HEK293 (cell line): ENCODE measurements around the gene SEMA3G.

ENCODE experiments used
- CTCF ChIP-seq: fragments of 450-650 bp; formaldehyde crosslinking; IDR thresholded peaks from 2 replicates; pipeline ENCODE4 v1.5.1; 2016; ENCODE audit warnings: missing biosample characterization, missing genetic modification characterization
- SP3 ChIP-seq: fragments of 450-650 bp; formaldehyde crosslinking; IDR thresholded peaks from 2 replicates; pipeline ENCODE4 v1.5.1; 2016; ENCODE audit warnings: missing biosample characterization, missing genetic modification characterization
- ZNF274 ChIP-seq, 2 experiments: fragments of 200-500 bp in 1 of 2; fragments of 450-650 bp in 1 of 2; sonication (Bioruptor generic) in 1 of 2; formaldehyde crosslinking in 1 of 2; IDR thresholded peaks; 2 replicates each; pipeline versions ENCODE4 v1.5.1 to v1.6.1; 2014 to 2016; ENCODE audit warnings: borderline replicate concordance in 1 of 2, inconsistent platforms in 1 of 2, low read length in 1 of 2, missing biosample characterization in 1 of 2, missing genetic modification characterization in 1 of 2
- ZSCAN16 ChIP-seq: fragments of 450-650 bp; formaldehyde crosslinking; IDR thresholded peaks from 2 replicates; pipeline ENCODE4 v1.5.1; 2016; ENCODE audit warnings: missing biosample characterization, missing genetic modification characterization
- ZSCAN4 ChIP-seq: fragments of 450-650 bp; formaldehyde crosslinking; IDR thresholded peaks from 2 replicates; pipeline ENCODE4 v1.5.1; 2017; ENCODE audit warnings: missing biosample characterization, missing genetic modification characterization
- TF ChIP-seq, protein P1 (sequence below): fragments of 450-650 bp; formaldehyde crosslinking; IDR thresholded peaks from 2 replicates; pipeline ENCODE4 v1.5.1; 2016; ENCODE audit warnings: missing biosample characterization, missing genetic modification characterization
- TF ChIP-seq, protein P2 (sequence below): IDR thresholded peaks from 2 replicates; pipeline ENCODE4 v1.6.1; 2011; ENCODE audit warnings: mild to moderate bottlenecking, low read depth, low read length, borderline replicate concordance
- TF ChIP-seq, protein P3 (sequence below): fragments of 450-650 bp; formaldehyde crosslinking; IDR thresholded peaks from 2 replicates; pipeline ENCODE4 v1.5.1; 2016; ENCODE audit warnings: missing biosample characterization, missing genetic modification characterization

DNA sequence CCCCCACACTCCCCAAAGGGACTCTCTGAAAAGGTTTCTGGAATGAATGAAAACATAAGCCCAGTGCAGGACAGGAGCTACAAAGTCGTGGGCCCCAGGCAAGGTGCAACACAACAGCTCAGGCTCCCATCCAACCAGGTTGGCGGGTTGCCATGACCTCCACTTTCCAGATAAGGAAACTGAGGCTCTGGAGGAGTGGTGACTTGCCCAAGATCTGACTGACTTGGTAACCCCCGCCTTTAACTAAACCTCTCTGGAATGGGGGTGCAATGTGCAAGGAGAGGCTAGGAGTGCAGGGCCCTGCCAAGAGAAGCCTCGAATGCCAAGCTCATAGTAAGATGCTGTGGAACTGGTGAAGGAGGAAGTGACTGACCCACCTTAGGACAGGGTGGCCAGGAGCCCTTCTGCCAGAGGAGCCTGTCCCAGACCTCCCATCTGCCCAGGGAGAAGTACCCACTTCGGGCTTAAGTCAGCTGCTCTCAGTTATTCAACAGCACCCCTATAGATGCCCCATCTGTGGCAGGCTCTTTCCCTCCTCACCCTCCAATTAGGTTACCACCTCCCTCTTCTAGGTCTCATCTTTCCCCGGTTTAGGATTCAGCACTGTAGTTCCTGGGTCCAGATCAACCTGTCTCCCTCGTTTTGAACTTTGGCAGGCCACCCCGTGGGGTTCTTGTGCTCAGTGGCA, 9.5 kb upstream of the SEMA3G start:
- TF ChIP-seq, protein P1, sequence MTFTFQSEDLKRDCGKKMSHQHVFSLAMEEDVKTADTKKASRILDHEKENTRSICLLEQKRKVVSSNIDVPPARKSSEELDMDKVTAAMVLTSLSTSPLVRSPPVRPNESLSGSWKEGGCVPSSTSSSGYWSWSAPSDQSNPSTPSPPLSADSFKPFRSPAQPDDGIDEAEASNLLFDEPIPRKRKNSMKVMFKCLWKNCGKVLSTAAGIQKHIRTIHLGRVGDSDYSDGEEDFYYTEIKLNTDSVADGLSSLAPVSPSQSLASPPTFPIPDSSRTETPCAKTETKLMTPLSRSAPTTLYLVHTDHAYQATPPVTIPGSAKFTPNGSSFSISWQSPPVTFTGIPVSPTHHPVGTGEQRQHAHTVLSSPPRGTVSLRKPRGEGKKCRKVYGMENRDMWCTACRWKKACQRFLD (tag by site-specific recombination): no peak
- TF ChIP-seq SP3 (tag by site-specific recombination) (no peak), ZSCAN16 (tag by site-specific recombination) (no peak), ZNF274 (IDR thresholded peaks at IDR 0.05; ENCODE audit: low read length) (no peak), ZNF274 (tag by site-specific recombination; IDR thresholded peaks at IDR 0.05; ENCODE audit: borderline replicate concordance) (no peak), CTCF (no peak), ZSCAN4 (tag by site-specific recombination) (no peak)
- TF ChIP-seq, protein P2, sequence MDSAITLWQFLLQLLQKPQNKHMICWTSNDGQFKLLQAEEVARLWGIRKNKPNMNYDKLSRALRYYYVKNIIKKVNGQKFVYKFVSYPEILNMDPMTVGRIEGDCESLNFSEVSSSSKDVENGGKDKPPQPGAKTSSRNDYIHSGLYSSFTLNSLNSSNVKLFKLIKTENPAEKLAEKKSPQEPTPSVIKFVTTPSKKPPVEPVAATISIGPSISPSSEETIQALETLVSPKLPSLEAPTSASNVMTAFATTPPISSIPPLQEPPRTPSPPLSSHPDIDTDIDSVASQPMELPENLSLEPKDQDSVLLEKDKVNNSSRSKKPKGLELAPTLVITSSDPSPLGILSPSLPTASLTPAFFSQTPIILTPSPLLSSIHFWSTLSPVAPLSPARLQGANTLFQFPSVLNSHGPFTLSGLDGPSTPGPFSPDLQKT: no peak
- TF ChIP-seq, protein P3, sequence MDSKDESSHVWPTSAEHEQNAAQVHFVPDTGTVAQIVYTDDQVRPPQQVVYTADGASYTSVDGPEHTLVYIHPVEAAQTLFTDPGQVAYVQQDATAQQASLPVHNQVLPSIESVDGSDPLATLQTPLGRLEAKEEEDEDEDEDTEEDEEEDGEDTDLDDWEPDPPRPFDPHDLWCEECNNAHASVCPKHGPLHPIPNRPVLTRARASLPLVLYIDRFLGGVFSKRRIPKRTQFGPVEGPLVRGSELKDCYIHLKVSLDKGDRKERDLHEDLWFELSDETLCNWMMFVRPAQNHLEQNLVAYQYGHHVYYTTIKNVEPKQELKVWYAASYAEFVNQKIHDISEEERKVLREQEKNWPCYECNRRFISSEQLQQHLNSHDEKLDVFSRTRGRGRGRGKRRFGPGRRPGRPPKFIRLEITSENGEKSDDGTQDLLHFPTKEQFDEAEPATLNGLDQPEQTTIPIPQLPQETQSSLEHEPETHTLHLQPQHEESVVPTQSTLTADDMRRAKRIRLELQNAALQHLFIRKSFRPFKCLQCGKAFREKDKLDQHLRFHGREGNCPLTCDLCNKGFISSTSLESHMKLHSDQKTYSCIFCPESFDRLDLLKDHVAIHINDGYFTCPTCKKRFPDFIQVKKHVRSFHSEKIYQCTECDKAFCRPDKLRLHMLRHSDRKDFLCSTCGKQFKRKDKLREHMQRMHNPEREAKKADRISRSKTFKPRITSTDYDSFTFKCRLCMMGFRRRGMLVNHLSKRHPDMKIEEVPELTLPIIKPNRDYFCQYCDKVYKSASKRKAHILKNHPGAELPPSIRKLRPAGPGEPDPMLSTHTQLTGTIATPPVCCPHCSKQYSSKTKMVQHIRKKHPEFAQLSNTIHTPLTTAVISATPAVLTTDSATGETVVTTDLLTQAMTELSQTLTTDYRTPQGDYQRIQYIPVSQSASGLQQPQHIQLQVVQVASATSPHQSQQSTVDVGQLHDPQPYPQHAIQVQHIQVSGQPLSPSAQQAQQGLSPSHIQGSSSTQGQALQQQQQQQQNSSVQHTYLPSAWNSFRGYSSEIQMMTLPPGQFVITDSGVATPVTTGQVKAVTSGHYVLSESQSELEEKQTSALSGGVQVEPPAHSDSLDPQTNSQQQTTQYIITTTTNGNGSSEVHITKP (tag by site-specific recombination): no peak
